SK-N-SH (cell line): ENCODE results near the gene ACOT8. TPM values are rescaled to one million over a fixed set of nuclear protein-coding genes. Genes with fewer than 3 reads are reported as not detected.

Experiments
- CTCF ChIA-PET: fragments of 300-600, 350-600 bp; formaldehyde crosslinking; extraction: SDS; loops from one replicate; lab custom pipeline; 2021; lab: Yijun Ruan, JAX
- POLR2A ChIA-PET: fragments of 350-600 bp; sonication (Branson Sonifier 250); formaldehyde crosslinking; extraction: SDS; loops from one replicate; lab custom pipeline; 2020; ENCODE audit warnings: antibody characterized with exemption, inconsistent platforms; lab: Yijun Ruan, JAX
- DNase-seq: peaks from one replicate; pipeline ENCODE4 v3.0.0; 2012
- H2AFZ ChIP-seq: fragments of 200-600 bp; sonication (generic); 2 replicates; pipeline ENCODE4 v1.8.1; 2016; ENCODE audit warnings: antibody characterized with exemption, mild to moderate bottlenecking, low read depth
- H3F3A ChIP-seq: fragments of 200-600 bp; sonication (generic); replicated peaks from 2 replicates; pipeline ENCODE3; 2016; ENCODE audit warnings: antibody characterized with exemption, mild to moderate bottlenecking; ENCODE audit not compliant: insufficient read depth
- H3K27ac ChIP-seq, 2 experiments: fragments of 200-500 bp in 1 of 2; fragments of 200-600 bp in 1 of 2; sonication (Bioruptor generic) in 1 of 2; sonication (generic), shearing (Covaris generic) in 1 of 2; 2 replicates each; pipeline versions ENCODE4 v1.5.1 to v1.6.1; 2014 to 2016; ENCODE audit warnings: low read depth in 2 of 2, inconsistent platforms in 1 of 2, low read length in 1 of 2, mild to moderate bottlenecking in 1 of 2, mixed read lengths in 1 of 2
- H3K27me3 ChIP-seq: fragments of 200-600 bp; sonication (generic), shearing (Covaris generic); 2 replicates; pipeline ENCODE4 v1.6.1; 2016; ENCODE audit warnings: mixed run types; ENCODE audit not compliant: insufficient read depth
- H3K36me3 ChIP-seq, 2 experiments: fragments of 200-500 bp in 1 of 2; fragments of 200-600 bp in 1 of 2; sonication (Bioruptor generic) in 1 of 2; sonication (generic) in 1 of 2; replicated peaks in 1 of 2; 2 replicates each; pipeline versions ENCODE3 to v1.5.1; 2014 to 2016; ENCODE audit warnings: low read length in 1 of 2, mild to moderate bottlenecking in 1 of 2; ENCODE audit not compliant: insufficient read depth in 2 of 2, control insufficient read depth in 1 of 2
- H3K4me1 ChIP-seq, 2 experiments: fragments of 200-500 bp in 1 of 2; fragments of 200-600 bp in 1 of 2; sonication (Bioruptor generic) in 1 of 2; sonication (generic), shearing (Covaris generic) in 1 of 2; 2 replicates each; pipeline versions ENCODE4 v1.5.1 to v1.6.1; 2014 to 2016; ENCODE audit warnings: low read depth in 1 of 2, low read length in 1 of 2, mixed run types in 1 of 2; ENCODE audit not compliant: insufficient read depth in 2 of 2, control insufficient read depth in 1 of 2
- H3K4me2 ChIP-seq: fragments of 200-600 bp; sonication (generic), shearing (Covaris generic); 2 replicates; pipeline ENCODE4 v1.6.1; 2017; ENCODE audit warnings: mixed run types
- H3K4me3 ChIP-seq, 2 experiments: fragments of 200-500 bp in 1 of 2; fragments of 200-600 bp in 1 of 2; sonication (Bioruptor generic) in 1 of 2; sonication (generic), shearing (Covaris generic) in 1 of 2; 2 replicates each; pipeline versions ENCODE4 v1.5.1 to v1.8.1; 2014 to 2016; ENCODE audit warnings: low read depth in 2 of 2, inconsistent platforms in 1 of 2, low read length in 1 of 2, mild to moderate bottlenecking in 1 of 2, mixed read lengths in 1 of 2, moderate library complexity in 1 of 2
- H3K79me2 ChIP-seq: fragments of 200-600 bp; sonication (generic); 2 replicates; pipeline ENCODE4 v1.8.1; 2017; ENCODE audit warnings: mild to moderate bottlenecking; ENCODE audit not compliant: insufficient read depth
- H3K9ac ChIP-seq: fragments of 200-600 bp; sonication (generic); 2 replicates; pipeline ENCODE4 v1.6.1; 2017; ENCODE audit warnings: mixed run types
- H3K9me2 ChIP-seq: fragments of 200-600 bp; sonication (generic); 2 replicates; pipeline ENCODE4 v1.6.1; 2017; ENCODE audit warnings: mixed run types
- H3K9me3 ChIP-seq: fragments of 200-600 bp; sonication (generic); 2 replicates; pipeline ENCODE4 v1.6.1; 2017; ENCODE audit warnings: mixed run types, mild to moderate bottlenecking, moderate library complexity
- H4K20me1 ChIP-seq: fragments of 200-600 bp; sonication (generic); 2 replicates; pipeline ENCODE4 v1.6.1; 2017; ENCODE audit warnings: mild to moderate bottlenecking, mixed run types; ENCODE audit not compliant: insufficient read depth
- ELF1 ChIP-seq: IDR thresholded peaks from 2 replicates; pipeline ENCODE4 v1.4.0; 2012
- GATA2 ChIP-seq: sonication (generic); formaldehyde crosslinking; IDR thresholded peaks from 2 replicates; pipeline ENCODE4 v1.5.0; 2020; ENCODE audit warnings: mild to moderate bottlenecking, missing genetic modification reagents
- MAX ChIP-seq: IDR thresholded peaks from 2 replicates; pipeline ENCODE4 v1.4.0; 2012; ENCODE audit warnings: low read depth
- MXI1 ChIP-seq: IDR thresholded peaks from 2 replicates; pipeline ENCODE4 v1.6.1; 2012; ENCODE audit warnings: mild to moderate bottlenecking, low read depth, low read length, improper control_type of control experiment
- RAD21 ChIP-seq: IDR thresholded peaks from 2 replicates; pipeline ENCODE4 v1.6.1; 2012; ENCODE audit warnings: mild to moderate bottlenecking, low read length
- RCOR1 ChIP-seq: fragments of 150-350 bp; IDR thresholded peaks from 2 replicates; pipeline ENCODE4 v1.6.1; 2017; ENCODE audit warnings: antibody characterized with exemption, low read length
- RXRA ChIP-seq: IDR thresholded peaks from 2 replicates; pipeline ENCODE4 v1.4.0; 2012; ENCODE audit warnings: low read depth, mild to moderate bottlenecking, borderline replicate concordance
- TCF12 ChIP-seq: IDR thresholded peaks from 2 replicates; pipeline ENCODE4 v1.4.0; 2012
- WGBS: methylation state at CpG from one replicate; pipeline ENCODE4 v1.1.6; 2017; ENCODE audit warnings: low lambda C conversion rate; 5-methylcytosine and 5-hydroxymethylcytosine counted together
- polyA plus RNA-seq, 3 experiments: library from polyadenylated mRNA; depleted of rRNA; stranded (reverse); fragments of >200 nt; gene quantifications; 2 replicates each; pipeline ENCODE4 v1.2.3, GENCODE V29; 2012

ACOT8 gene
- polyA plus RNA-seq, 1 of the 3 experiments (the other 2 are of a cell fraction): 48.4 TPM

GRCh38 chr20:45792317-45793118, 64.7 kb downstream of the ACOT8 start:
- peak; percentile 20 for DNase-seq

More at GRCh38 chr20:45792317-45793118, 64.7 kb downstream of the ACOT8 start:
- Histone ChIP-seq H3K36me3 (peaks cover 25 to 26% of the 10 kb centered on the region in 2 experiments), H3K27ac (peak overlapping the region; percentile 54 to 66; a peak in 2 of 4 replicates), H3K9me3 (no peaks in the 10 kb centered on the region), H3K27me3 (no peaks in the 10 kb centered on the region), H3F3A (no peaks in the 10 kb centered on the region), H3K9ac (peak overlapping the region; percentile 82), H3K4me1 (peaks cover 0 to 9% of the 10 kb centered on the region in 2 experiments; a peak in 2 of 4 replicates), H3K4me3 (peak overlapping the region; percentile 87 to 98), H2AFZ (peak overlapping the region; percentile 99), H4K20me1 (no peaks in the 10 kb centered on the region), H3K79me2 (peaks cover 24% of the 10 kb centered on the region), H3K9me2 (no peaks in the 10 kb centered on the region), H3K4me2 (peak overlapping the region; percentile 93)
- POLR2A ChIA-PET: interaction anchor here (1.3 kb wide), 2 partner anchors 40 to 141 kb away, joined by 4 read pairs; partner anchors contain the start of gene SNX21
- no peak for TF ChIP-seq RAD21
- TF ChIP-seq MAX: no peak
- TF ChIP-seq ELF1: no peak
- TF ChIP-seq RCOR1: no peak
- TF ChIP-seq GATA2 (CRISPR knock-in tag): no peak
- no peak for TF ChIP-seq TCF12
- no peak for TF ChIP-seq RXRA
- no peak for TF ChIP-seq MXI1
- WGBS: 10% methylated on average over 19 of the region's 19 CpGs
- CTCF ChIA-PET: interaction anchor here (0.7 to 7.3 kb wide), 4 partner anchors 12 to 474 kb away, joined by 3 to 51 read pairs (median 3); partner anchors contain the start of gene PCIF1

Other genes with a start within 250 kb of the ACOT8 start
- not detected in 2 replicates for gene WFDC10A, start 227.7 kb downstream of the ACOT8 start, polyA plus RNA-seq (2012; rRNA removed)
- not detected in 2 replicates for gene WFDC9, start 226.1 kb downstream of the ACOT8 start, polyA plus RNA-seq (2012; rRNA removed)
- gene WFDC11, start 187.2 kb downstream of the ACOT8 start, polyA plus RNA-seq (2012; rRNA removed): not detected in 2 replicates
- not detected in 2 replicates for gene WFDC13, start 155.4 kb downstream of the ACOT8 start, polyA plus RNA-seq (2012; rRNA removed)
- not detected in 2 replicates for gene WFDC10B, start 152.4 kb downstream of the ACOT8 start, polyA plus RNA-seq (2012; rRNA removed)
- gene SPINT4, start 135.0 kb downstream of the ACOT8 start, polyA plus RNA-seq (2012; rRNA removed): not detected in 2 replicates
- gene WFDC3, start 65.5 kb downstream of the ACOT8 start, polyA plus RNA-seq (2012; rRNA removed): 0.76 and 0.97 TPM in 2 replicates
- gene DNTTIP1, start 65.4 kb downstream of the ACOT8 start, polyA plus RNA-seq (2012; rRNA removed): 60.0 and 65.8 TPM in 2 replicates
- 82.8 and 115 TPM in 2 replicates for gene UBE2C, start 44.7 kb downstream of the ACOT8 start, polyA plus RNA-seq (2012; rRNA removed)
- 0.57 and 1.1 TPM in 2 replicates for gene TNNC2, start 30.1 kb downstream of the ACOT8 start, polyA plus RNA-seq (2012; rRNA removed)
- gene SNX21, start 23.6 kb downstream of the ACOT8 start, polyA plus RNA-seq (2012; rRNA removed): 20.6 and 22.1 TPM in 2 replicates
- gene ZSWIM3, start 222 bp upstream of the ACOT8 start, polyA plus RNA-seq (2012; rRNA removed): 2.3 and 2.9 TPM in 2 replicates
- 1.8 and 2.8 TPM in 2 replicates for gene ZSWIM1, start 23.8 kb upstream of the ACOT8 start, polyA plus RNA-seq (2012; rRNA removed)
- gene SPATA25, start 30.2 kb upstream of the ACOT8 start, polyA plus RNA-seq (2012; rRNA removed): 1.3 and 2.9 TPM in 2 replicates
- 3.5 and 4.7 TPM in 2 replicates for gene NEURL2, start 33.8 kb upstream of the ACOT8 start, polyA plus RNA-seq (2012; rRNA removed)
- gene CTSA, start 33.9 kb upstream of the ACOT8 start, polyA plus RNA-seq (2012; rRNA removed): 338 and 363 TPM in 2 replicates
- gene PLTP, start 54.8 kb upstream of the ACOT8 start, polyA plus RNA-seq (2012; rRNA removed): 114 and 154 TPM in 2 replicates
- gene PCIF1, start 77.3 kb upstream of the ACOT8 start, polyA plus RNA-seq (2012; rRNA removed): 18.2 and 23.1 TPM in 2 replicates
- 8.5 and 11.7 TPM in 2 replicates for gene ZNF335, start 114.8 kb upstream of the ACOT8 start, polyA plus RNA-seq (2012; rRNA removed)
- 0.18 and 0.23 TPM in 2 replicates for gene MMP9, start 151.5 kb upstream of the ACOT8 start, polyA plus RNA-seq (2012; rRNA removed)
- gene SLC12A5, start 171.8 kb upstream of the ACOT8 start, polyA plus RNA-seq (2012; rRNA removed): 8.5 and 19.9 TPM in 2 replicates
- gene NCOA5, start 232.6 kb upstream of the ACOT8 start, polyA plus RNA-seq (2012; rRNA removed): 18.6 and 20.4 TPM in 2 replicates